GM23338 (cell line): ENCODE measurements around the gene TBC1D7. TPM values are rescaled to one million over a fixed set of nuclear protein-coding genes. Genes with fewer than 3 reads are reported as not detected.

Experiments used
- ATAC-seq: fragments of 200-7000 bp; cut with Tn5 transposase; 3 replicates; pipeline ENCODE4 v1.9.1; 2020
- DNase-seq: peaks from one replicate; pipeline ENCODE4 v3.0.0-alpha.2; 2015; ENCODE audit warnings: low spot score
- H2AFZ ChIP-seq: fragments of 200-600 bp; sonication (generic); 2 replicates; pipeline ENCODE4 v1.8.0; 2016; ENCODE audit warnings: antibody characterized with exemption, mild to moderate bottlenecking, moderate library complexity
- H3F3A ChIP-seq: fragments of 200-600 bp; sonication (generic); replicated peaks from 2 replicates; pipeline ENCODE4 v1.8.0; 2017; ENCODE audit warnings: antibody characterized with exemption, mixed run types, low read depth
- H3K27ac ChIP-seq: fragments of 200-600 bp; sonication (generic); 2 replicates; pipeline ENCODE4 v1.6.1; 2016; ENCODE audit warnings: low read depth
- H3K27me3 ChIP-seq: fragments of 200-600 bp; sonication (generic); 2 replicates; pipeline ENCODE4 v1.8.0; 2016; ENCODE audit warnings: mild to moderate bottlenecking, mixed run types, moderate library complexity; ENCODE audit not compliant: insufficient read depth
- H3K36me3 ChIP-seq: fragments of 200-600 bp; sonication (generic); 2 replicates; pipeline ENCODE4 v1.8.0; 2016; ENCODE audit warnings: mild to moderate bottlenecking; ENCODE audit not compliant: insufficient read depth
- H3K4me1 ChIP-seq: fragments of 200-600 bp; sonication (generic); 2 replicates; pipeline ENCODE4 v1.8.0; 2016; ENCODE audit warnings: mild to moderate bottlenecking, moderate library complexity; ENCODE audit not compliant: insufficient read depth
- H3K4me2 ChIP-seq: fragments of 200-600 bp; sonication (generic); 2 replicates; pipeline ENCODE4 v1.7.1; 2017; ENCODE audit warnings: mixed run types
- H3K4me3 ChIP-seq: fragments of 200-600 bp; sonication (generic); 2 replicates; pipeline ENCODE4 v1.6.1; 2016; ENCODE audit warnings: mixed run types
- H3K79me2 ChIP-seq: fragments of 200-600 bp; sonication (generic); replicated peaks from 2 replicates; pipeline ENCODE4 v1.8.0; 2017; ENCODE audit warnings: mild to moderate bottlenecking; ENCODE audit not compliant: insufficient read depth
- H3K9me2 ChIP-seq: fragments of 200-600 bp; sonication (generic); 2 replicates; pipeline ENCODE4 v1.8.0; 2017; ENCODE audit not compliant: insufficient read depth
- H4K20me1 ChIP-seq: fragments of 200-600 bp; sonication (generic); replicated peaks from 2 replicates; pipeline ENCODE4 v1.8.0; 2017; ENCODE audit warnings: mild to moderate bottlenecking; ENCODE audit not compliant: insufficient read depth
- H3K27ac Mint-ChIP-seq: 2 replicates; pipeline ENCODE4 v1.8.0; 2020; ENCODE audit warnings: inconsistent platforms, mild to moderate bottlenecking, moderate library complexity, mixed read lengths
- H3K27me3 Mint-ChIP-seq: 3 replicates; pipeline ENCODE4 v1.8.0; 2022; ENCODE audit warnings: low read depth, mild to moderate bottlenecking, moderate library complexity, mixed read lengths, inconsistent platforms; ENCODE audit not compliant: insufficient read depth, poor library complexity
- H3K36me3 Mint-ChIP-seq: 3 replicates; pipeline ENCODE4 v1.8.0; 2021; ENCODE audit warnings: low read depth, mild to moderate bottlenecking, inconsistent platforms, moderate library complexity, mixed read lengths
- H3K4me1 Mint-ChIP-seq: 3 replicates; pipeline ENCODE4 v1.8.0; 2020; ENCODE audit warnings: mild to moderate bottlenecking, inconsistent platforms, mixed read lengths
- H3K4me3 Mint-ChIP-seq: 3 replicates; pipeline ENCODE4 v1.8.0; 2021; ENCODE audit warnings: moderate library complexity, mild to moderate bottlenecking, inconsistent platforms, mixed read lengths
- H3K9me3 Mint-ChIP-seq: 3 replicates; pipeline ENCODE4 v1.8.0; 2020; ENCODE audit warnings: moderate library complexity, mild to moderate bottlenecking, inconsistent platforms, mixed read lengths
- CREB1 ChIP-seq: fragments of 250-450 bp; sonication (Bioruptor Pico); IDR thresholded peaks from 2 replicates; pipeline ENCODE4 v1.5.0; 2020; ENCODE audit warnings: low read depth, mild to moderate bottlenecking, moderate library complexity
- NANOG ChIP-seq: IDR thresholded peaks from 2 replicates; pipeline ENCODE4 v1.6.1; 2016; ENCODE audit warnings: antibody characterized with exemption, borderline replicate concordance
- POLR2AphosphoS5 ChIP-seq: IDR thresholded peaks from 2 replicates; pipeline ENCODE4 v1.6.1; 2016; ENCODE audit warnings: antibody characterized with exemption, low read depth
- REST ChIP-seq: IDR thresholded peaks from one replicate; pipeline ENCODE4 v1.6.1; 2018; ENCODE audit warnings: antibody characterized with exemption; ENCODE audit not compliant: unreplicated experiment
- STAT1 ChIP-seq: IDR thresholded peaks from one replicate; pipeline ENCODE4 v1.6.1; 2016; ENCODE audit warnings: antibody characterized with exemption; ENCODE audit not compliant: unreplicated experiment
- ZNF114 ChIP-seq: fragments of 250-450 bp; sonication (Bioruptor Pico); IDR thresholded peaks from 2 replicates; pipeline ENCODE4 v1.5.0; 2020; ENCODE audit warnings: mild to moderate bottlenecking, moderate library complexity
- ZNF462 ChIP-seq: fragments of 250-450 bp; sonication (Bioruptor Pico); IDR thresholded peaks from 2 replicates; pipeline ENCODE4 v1.5.0; 2020; ENCODE audit warnings: mild to moderate bottlenecking, moderate library complexity
- polyA plus RNA-seq: library from polyadenylated mRNA; unstranded; fragments of >200 nt; fragmentation: Nextera tagmentation; extraction: Ambion mirVana; gene quantifications from 2 replicates; pipeline ENCODE4 v1.2.1, GENCODE V29; 2016
- total RNA-seq: library from RNA; depleted of rRNA; stranded (reverse); fragments of >200 nt; shearing (Covaris generic); gene quantifications from 2 replicates; pipeline ENCODE4 v1.2.3, GENCODE V29; 2014
- TF ChIP-seq, protein P1 (sequence below): IDR thresholded peaks from 2 replicates; pipeline ENCODE4 v1.6.1; 2016; ENCODE audit warnings: antibody characterized with exemption

TBC1D7 gene
- total and polyA plus RNA-seq, 2 experiments from 2014 or later, result 62.0 to 70.4 TPM

DNA sequence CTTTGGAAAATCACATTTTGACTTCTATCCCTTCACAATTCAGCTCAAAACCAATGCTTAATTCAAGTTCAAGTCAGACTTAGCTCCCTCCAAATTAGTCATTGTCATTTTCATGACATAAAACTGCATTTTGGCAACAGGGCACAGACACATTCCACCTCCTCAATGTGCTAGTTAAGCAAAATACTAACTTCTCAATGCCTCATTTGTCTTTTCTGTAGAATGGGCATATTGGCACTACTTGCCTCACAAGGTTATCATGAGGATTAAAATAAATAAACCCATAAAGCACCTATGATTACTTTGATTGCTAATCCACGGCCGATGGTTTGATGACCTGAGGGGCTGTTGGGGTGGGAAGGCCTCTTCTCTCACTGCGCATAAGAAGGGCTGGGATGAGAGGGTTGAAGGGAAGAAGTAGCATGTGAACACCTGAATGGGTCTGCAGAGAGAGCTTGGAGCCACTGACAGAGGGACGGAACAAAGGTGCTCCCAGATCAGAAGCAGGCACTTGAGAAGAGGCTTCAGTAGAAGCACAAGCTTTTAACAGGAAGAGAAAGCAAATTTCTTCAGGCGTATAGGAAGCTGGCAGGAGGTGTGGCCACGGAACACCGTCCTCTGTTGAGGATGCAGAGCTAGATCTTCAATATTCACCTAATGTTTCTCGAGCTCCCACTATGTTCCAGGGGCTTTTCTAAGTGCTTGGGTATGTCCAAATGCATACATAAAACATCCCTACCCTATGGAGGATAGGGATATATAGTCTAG is 11.7 kb upstream of the TBC1D7 start:
- H3K4me3 Mint-ChIP-seq, result no peak overlapping the region
- Histone ChIP-seq H3K4me3 (no peak overlapping the region), H3F3A (no peaks in the 10 kb centered on the region), H3K27me3 (no peaks in the 10 kb centered on the region), H3K27ac (no peak overlapping the region), H3K4me1 (no peaks in the 10 kb centered on the region; the same call in 1 of the 2 replicates), H2AFZ (no peak overlapping the region), H4K20me1 (no peaks in the 10 kb centered on the region), H3K4me2 (no peak overlapping the region), H3K36me3 (no peaks in the 10 kb centered on the region), H3K79me2 (no peaks in the 10 kb centered on the region), H3K9me2 (0 out of 2 replicates have a peak, but pooled peaks cover 6% of the 10 kb centered on the region)
- H3K9me3 Mint-ChIP-seq, result peaks cover 14% of the 10 kb centered on the region; the same call in 1 of the 3 replicates
- ATAC-seq (no peak), DNase-seq (no peak)
- H3K27me3 Mint-ChIP-seq, result peaks cover 14% of the 10 kb centered on the region
- no peaks in the 10 kb centered on the region; the same call in 2 of the 3 replicates for H3K36me3 Mint-ChIP-seq
- peaks cover 14% of the 10 kb centered on the region for H3K4me1 Mint-ChIP-seq
- TF ChIP-seq STAT1 (no peak), ZNF114 (CRISPR knock-in tag) (no peak), POLR2AphosphoS5 (no peak), CREB1 (CRISPR knock-in tag) (no peak), NANOG (no peak)
- TF ChIP-seq, protein P1, sequence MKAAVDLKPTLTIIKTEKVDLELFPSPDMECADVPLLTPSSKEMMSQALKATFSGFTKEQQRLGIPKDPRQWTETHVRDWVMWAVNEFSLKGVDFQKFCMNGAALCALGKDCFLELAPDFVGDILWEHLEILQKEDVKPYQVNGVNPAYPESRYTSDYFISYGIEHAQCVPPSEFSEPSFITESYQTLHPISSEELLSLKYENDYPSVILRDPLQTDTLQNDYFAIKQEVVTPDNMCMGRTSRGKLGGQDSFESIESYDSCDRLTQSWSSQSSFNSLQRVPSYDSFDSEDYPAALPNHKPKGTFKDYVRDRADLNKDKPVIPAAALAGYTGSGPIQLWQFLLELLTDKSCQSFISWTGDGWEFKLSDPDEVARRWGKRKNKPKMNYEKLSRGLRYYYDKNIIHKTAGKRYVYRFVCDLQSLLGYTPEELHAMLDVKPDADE, result no peak
- H3K27ac Mint-ChIP-seq, result no peak overlapping the region

GRCh38 chr6:13338038-13338437 is 9.7 kb upstream of the TBC1D7 start:
- Mint-ChIP-seq H3K27me3 (peaks cover 13% of the 10 kb centered on the region), H3K9me3 (peaks cover 14% of the 10 kb centered on the region; the same call in 1 of the 3 replicates), H3K27ac (no peak overlapping the region), H3K36me3 (no peaks in the 10 kb centered on the region; the same call in 2 of the 3 replicates), H3K4me3 (no peak overlapping the region), H3K4me1 (peaks cover 14% of the 10 kb centered on the region)
- Histone ChIP-seq H3F3A (no peaks in the 10 kb centered on the region), H3K4me1 (no peaks in the 10 kb centered on the region; the same call in 1 of the 2 replicates), H3K9me2 (0 out of 2 replicates have a peak, but pooled peaks cover 6% of the 10 kb centered on the region), H3K36me3 (no peaks in the 10 kb centered on the region), H3K27me3 (no peaks in the 10 kb centered on the region), H3K4me2 (no peak overlapping the region), H4K20me1 (no peaks in the 10 kb centered on the region), H2AFZ (peak overlapping the region; percentile 63; the same call in 1 of the 2 replicates), H3K4me3 (no peak overlapping the region), H3K27ac (no peak overlapping the region), H3K79me2 (no peaks in the 10 kb centered on the region)
- DNase-seq (no peak), ATAC-seq (no peak)
- TF ChIP-seq, protein P1, result no peak
- no peak for TF ChIP-seq ZNF462 (CRISPR knock-in tag)
- TF ChIP-seq POLR2AphosphoS5, result no peak
- no peak for TF ChIP-seq REST
